Measurements from ENCODE around the gene STK10. TPM values are rescaled to one million over a fixed set of nuclear protein-coding genes. Genes with fewer than 3 reads are reported as not detected.

The STK10 gene
- total and polyA plus RNA-seq, 2 donors from 2014 or later = 7.2 to 42.8 TPM

- H3K9ac ChIP-seq (ENCODE audit: low read length in 3 of 3) = no peak overlapping the region
- intact Hi-C loops (cut with DNase I) = no loop called here
- H3K9me3 ChIP-seq (ENCODE audit: control insufficient read depth in 2 of 3, insufficient read depth in 1 of 3, low read length in 3 of 3) = no peaks in the 10 kb centered on the region
- TF ChIP-seq, protein P1, sequence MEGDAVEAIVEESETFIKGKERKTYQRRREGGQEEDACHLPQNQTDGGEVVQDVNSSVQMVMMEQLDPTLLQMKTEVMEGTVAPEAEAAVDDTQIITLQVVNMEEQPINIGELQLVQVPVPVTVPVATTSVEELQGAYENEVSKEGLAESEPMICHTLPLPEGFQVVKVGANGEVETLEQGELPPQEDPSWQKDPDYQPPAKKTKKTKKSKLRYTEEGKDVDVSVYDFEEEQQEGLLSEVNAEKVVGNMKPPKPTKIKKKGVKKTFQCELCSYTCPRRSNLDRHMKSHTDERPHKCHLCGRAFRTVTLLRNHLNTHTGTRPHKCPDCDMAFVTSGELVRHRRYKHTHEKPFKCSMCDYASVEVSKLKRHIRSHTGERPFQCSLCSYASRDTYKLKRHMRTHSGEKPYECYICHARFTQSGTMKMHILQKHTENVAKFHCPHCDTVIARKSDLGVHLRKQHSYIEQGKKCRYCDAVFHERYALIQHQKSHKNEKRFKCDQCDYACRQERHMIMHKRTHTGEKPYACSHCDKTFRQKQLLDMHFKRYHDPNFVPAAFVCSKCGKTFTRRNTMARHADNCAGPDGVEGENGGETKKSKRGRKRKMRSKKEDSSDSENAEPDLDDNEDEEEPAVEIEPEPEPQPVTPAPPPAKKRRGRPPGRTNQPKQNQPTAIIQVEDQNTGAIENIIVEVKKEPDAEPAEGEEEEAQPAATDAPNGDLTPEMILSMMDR (IDR thresholded peaks at IDR 0.05; ENCODE audit: borderline replicate concordance, extremely low read depth, insufficient read depth) = no peak
- FAIRE-seq = no peak
- H3K27ac ChIP-seq (ENCODE audit: low read depth in 2 of 2, low read length in 2 of 2) = no peak overlapping the region
- H3K4me3 ChIP-seq (ENCODE audit: low read length in 3 of 3) = no peak overlapping the region
- H3K27me3 ChIP-seq (ENCODE audit: control insufficient read depth, insufficient read depth, low read length) = no peaks in the 10 kb centered on the region
- H3K36me3 ChIP-seq (ENCODE audit: control insufficient read depth in 2 of 3, insufficient read depth in 3 of 3, low read length in 3 of 3) = no peaks in the 10 kb centered on the region
- peaks cover 0 to 4% (median 0%) of the 10 kb centered on the region in 3 donors for H3K4me1 ChIP-seq (ENCODE audit: control insufficient read depth in 2 of 3, insufficient read depth in 2 of 3, low read depth in 1 of 3, low read length in 3 of 3)
- no peak for DNase-seq
Measured at GRCh38 chr5:172049226-172049796, 138.7 kb downstream of the STK10 start.

GRCh38 chr5:172048539-172049101, 139.4 kb downstream of the STK10 start:
- FAIRE-seq = no peak
- intact Hi-C loops (cut with DNase I) = no loop called here
- no peaks in the 10 kb centered on the region for H3K36me3 ChIP-seq (ENCODE audit: control insufficient read depth in 2 of 3, insufficient read depth in 3 of 3, low read length in 3 of 3)

DNA sequence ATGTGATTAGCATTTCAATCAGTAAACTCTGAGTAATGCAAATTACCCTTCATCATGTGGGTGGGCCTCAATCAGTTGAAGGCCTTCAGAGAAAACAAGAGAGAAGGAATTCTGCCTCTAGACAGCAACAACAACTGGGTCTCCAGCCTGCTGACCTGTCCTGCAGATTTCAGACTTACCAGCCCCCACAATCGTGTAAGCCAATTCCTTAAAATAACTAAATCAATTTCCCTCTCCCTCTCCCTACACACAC, 139.9 kb downstream of the STK10 start:
- Histone ChIP-seq H3K27me3 (ENCODE audit: control insufficient read depth, insufficient read depth, low read length) (no peaks in the 10 kb centered on the region), H3K9me3 (ENCODE audit: control insufficient read depth in 2 of 3, insufficient read depth in 1 of 3, low read length in 3 of 3) (no peaks in the 10 kb centered on the region), H3K36me3 (ENCODE audit: control insufficient read depth in 2 of 3, insufficient read depth in 3 of 3, low read length in 3 of 3) (no peaks in the 10 kb centered on the region), H3K4me1 (ENCODE audit: control insufficient read depth in 2 of 3, insufficient read depth in 2 of 3, low read depth in 1 of 3, low read length in 3 of 3) (peaks cover 0 to 4% (median 0%) of the 10 kb centered on the region in 3 donors), H3K9ac (ENCODE audit: low read length in 3 of 3) (no peak overlapping the region), H3K4me3 (ENCODE audit: low read length in 3 of 3) (no peak overlapping the region), H3K27ac (ENCODE audit: low read depth in 2 of 2, low read length in 2 of 2) (no peak overlapping the region)
- DNase-seq = no peak
- FAIRE-seq = no peak
- TF ChIP-seq, protein P1 (IDR thresholded peaks at IDR 0.05; ENCODE audit: borderline replicate concordance, extremely low read depth, insufficient read depth) = no peak
- intact Hi-C loops (cut with DNase I) = no loop called here

More at GRCh38 chr5:172048539-172049101, 139.4 kb downstream of the STK10 start:
- Histone ChIP-seq H3K9me3 (ENCODE audit: control insufficient read depth in 2 of 3, insufficient read depth in 1 of 3, low read length in 3 of 3) (no peaks in the 10 kb centered on the region), H3K4me3 (ENCODE audit: low read length in 3 of 3) (no peak overlapping the region), H3K9ac (ENCODE audit: low read length in 3 of 3) (no peak overlapping the region), H3K27ac (ENCODE audit: low read depth in 2 of 2, low read length in 2 of 2) (no peak overlapping the region), H3K4me1 (ENCODE audit: control insufficient read depth in 2 of 3, insufficient read depth in 2 of 3, low read depth in 1 of 3, low read length in 3 of 3) (peaks cover 0 to 4% (median 0%) of the 10 kb centered on the region in 3 donors), H3K27me3 (ENCODE audit: control insufficient read depth, insufficient read depth, low read length) (no peaks in the 10 kb centered on the region)
- TF ChIP-seq, protein P1 (IDR thresholded peaks at IDR 0.05; ENCODE audit: borderline replicate concordance, extremely low read depth, insufficient read depth) = no peak
- DNase-seq = no peak

GRCh38 chr5:172046593-172046992, 141.4 kb downstream of the STK10 start:
- FAIRE-seq = no peak
- no peaks in the 10 kb centered on the region for H3K27me3 ChIP-seq (ENCODE audit: control insufficient read depth, insufficient read depth, low read length)
- H3K4me1 ChIP-seq (ENCODE audit: control insufficient read depth in 2 of 3, insufficient read depth in 2 of 3, low read depth in 1 of 3, low read length in 3 of 3) = peaks cover 0 to 4% (median 0%) of the 10 kb centered on the region in 3 donors
- TF ChIP-seq, protein P1 (IDR thresholded peaks at IDR 0.05; ENCODE audit: borderline replicate concordance, extremely low read depth, insufficient read depth) = no peak
- H3K9ac ChIP-seq (ENCODE audit: low read length in 3 of 3) = no peak overlapping the region
- DNase-seq = no peak
- H3K4me3 ChIP-seq (ENCODE audit: low read length in 3 of 3) = no peak overlapping the region
- intact Hi-C loops (cut with DNase I) = no loop called here
- H3K36me3 ChIP-seq (ENCODE audit: control insufficient read depth in 2 of 3, insufficient read depth in 3 of 3, low read length in 3 of 3) = no peaks in the 10 kb centered on the region
- H3K27ac ChIP-seq (ENCODE audit: low read depth in 2 of 2, low read length in 2 of 2) = no peak overlapping the region
- no peaks in the 10 kb centered on the region for H3K9me3 ChIP-seq (ENCODE audit: control insufficient read depth in 2 of 3, insufficient read depth in 1 of 3, low read length in 3 of 3)
